Stomach (tissue), 9 donors: ENCODE measurements around the gene C7orf57. TPM values are rescaled to one million over a fixed set of nuclear protein-coding genes. Genes with fewer than 3 reads are reported as not detected.

Experiments
- DNase-seq, 2 donors: peaks; one replicate each; pipeline versions ENCODE4 v3.0.0 to v3.0.0-alpha.2; 2013 to 2019
- H3K27ac ChIP-seq, 5 donors: fragments of 200-600 bp in 4 of 5; sonication (generic) in 4 of 5; one replicate each; pipeline ENCODE4 v1.5.1; 2013 to 2019; ENCODE audit warnings: mild to moderate bottlenecking in 1 of 5, moderate library complexity in 1 of 5
- H3K27me3 ChIP-seq, 3 donors: fragments of 200-600 bp; sonication (generic); one replicate each; pipeline ENCODE4 v1.5.1; 2017 to 2019; ENCODE audit warnings: mixed run types in 1 of 3
- H3K36me3 ChIP-seq, 4 donors: fragments of 200-600 bp; sonication (generic); 1 replicate in 3 of 4; 2 replicates in 1 of 4; pipeline ENCODE4 v1.5.1; 2016 to 2019
- H3K4me1 ChIP-seq, 4 donors: fragments of 200-600 bp; sonication (generic); one replicate each; pipeline ENCODE4 v1.5.1; 2016 to 2019
- H3K4me3 ChIP-seq, 4 donors: fragments of 200-600 bp; sonication (generic) in 3 of 4; one replicate each; pipeline ENCODE4 v1.5.1; 2016 to 2019; ENCODE audit warnings: mild to moderate bottlenecking in 1 of 4
- H3K9me3 ChIP-seq, 4 donors: fragments of 200-600 bp; sonication (generic); one replicate each; pipeline ENCODE4 v1.5.1; 2016 to 2019
- CTCF ChIP-seq, 7 experiments: fragments of 450-650 bp in 4 of 7; fragments of 200-600 bp in 3 of 7; sonication (generic) in 3 of 7; IDR thresholded peaks; one replicate each; pipeline ENCODE4 v1.5.1; 2016 to 2019; ENCODE audit warnings: antibody characterized with exemption in 7 of 7, control low read depth in 2 of 7, mild to moderate bottlenecking in 1 of 7
- EP300 ChIP-seq: sonication (generic); formaldehyde crosslinking; IDR thresholded peaks from one replicate; pipeline ENCODE4 v1.6.1; 2017; ENCODE audit warnings: antibody characterized with exemption
- POLR2A ChIP-seq, 4 donors: fragments of 450-650 bp; IDR thresholded peaks; one replicate each; pipeline ENCODE4 v1.6.1; 2016; ENCODE audit warnings: antibody characterized with exemption in 4 of 4, control low read depth in 2 of 4, mild to moderate bottlenecking in 1 of 4, moderate library complexity in 1 of 4
- POLR2AphosphoS5 ChIP-seq, 3 donors: sonication (generic); formaldehyde crosslinking; IDR thresholded peaks; one replicate each; pipeline ENCODE4 v1.6.1; 2016; ENCODE audit warnings: antibody characterized with exemption in 3 of 3
- WGBS, 5 donors: extraction: QIAGEN DNeasy Blood & Tissue Kit in 3 of 5; methylation state at CpG; one replicate each; pipeline versions ENCODE4 v1.1.5 to v1.1.7; 2013 to 2018; 5-methylcytosine and 5-hydroxymethylcytosine counted together
- intact Hi-C: fragments of 100-400 bp; cut with DNase I; formaldehyde crosslinking; loops from one replicate; pipeline ENCODE4 v1.15.1; 2023; ENCODE audit warnings: low total_unique reads
- polyA plus RNA-seq, 3 donors: library from polyadenylated mRNA; stranded (reverse); fragments of 200-250 nt; gene quantifications; one replicate each; pipeline ENCODE4 v1.2.3, GENCODE V29; 2013
- total RNA-seq, 5 donors: library from RNA; depleted of rRNA; stranded (reverse); fragments of >200 nt; gene quantifications; one replicate each; pipeline versions ENCODE4 v1.1.0 to v1.2.3, GENCODE V29; 2014 to 2016
- donor health status: healthy with polysubstance abuse.
- donor health status: Bipolar disorder and iron deficiency.
- donor health status: healthy.

Gene C7orf57
- total and polyA plus RNA-seq, 8 donors = 0.08 TPM; not detected in 7

GRCh38 chr7:48038815-48039506 is 3.6 kb downstream of the C7orf57 start:
- Histone ChIP-seq H3K4me3 (no peak overlapping the region), H3K9me3 (no peaks in the 10 kb centered on the region), H3K4me1 (peaks cover 9 to 19% (median 15%) of the 10 kb centered on the region in 4 donors), H3K36me3 (no peaks in the 10 kb centered on the region), H3K27me3 (peaks cover 0 to 34% (median 17%) of the 10 kb centered on the region in 3 donors), H3K27ac (no peak overlapping the region)
- WGBS, 5 donors = 30 to 48% (median 42%) methylated on average over 5 of the region's 5 CpGs
- no peak for TF ChIP-seq CTCF (IDR thresholded peaks at IDR 0.05)
- no peak for TF ChIP-seq POLR2A (IDR thresholded peaks at IDR 0.05)
- TF ChIP-seq EP300 = no peak
- no peak for TF ChIP-seq POLR2AphosphoS5 (IDR thresholded peaks at IDR 0.05)
- intact Hi-C loops = no loop called here
- no peak for DNase-seq

GRCh38 chr7:48040944-48041652 is 5.8 kb downstream of the C7orf57 start:
- no peak overlapping the region for H3K27ac ChIP-seq
- H3K36me3 ChIP-seq = no peaks in the 10 kb centered on the region
- peaks cover 0 to 16% (median 6%) of the 10 kb centered on the region in 3 donors for H3K27me3 ChIP-seq
- 87 to 93% (median 91%) methylated on average over 13 to 18 of the region's 18 CpGs for WGBS, 5 donors
- peaks cover 3 to 5% (median 3%) of the 10 kb centered on the region in 4 donors for H3K4me1 ChIP-seq
- intact Hi-C loops = no loop called here
- H3K9me3 ChIP-seq = no peaks in the 10 kb centered on the region
- TF ChIP-seq POLR2AphosphoS5 (IDR thresholded peaks at IDR 0.05) = no peak
- TF ChIP-seq CTCF (IDR thresholded peaks at IDR 0.05) = no peak
- TF ChIP-seq POLR2A (IDR thresholded peaks at IDR 0.05) = no peak
- no peak for TF ChIP-seq EP300
- no peak overlapping the region for H3K4me3 ChIP-seq
- DNase-seq = no peak

GRCh38 chr7:48041653-48041970 is 6.3 kb downstream of the C7orf57 start:
- DNase-seq = no peak
- Histone ChIP-seq H3K9me3 (no peaks in the 10 kb centered on the region), H3K4me3 (no peak overlapping the region), H3K4me1 (no peaks in the 10 kb centered on the region), H3K27me3 (peaks cover 0 to 11% (median under 1%) of the 10 kb centered on the region in 3 donors), H3K27ac (no peak overlapping the region), H3K36me3 (no peaks in the 10 kb centered on the region)
- TF ChIP-seq POLR2A (IDR thresholded peaks at IDR 0.05) = no peak
- TF ChIP-seq POLR2AphosphoS5 (IDR thresholded peaks at IDR 0.05) = no peak
- no peak for TF ChIP-seq EP300
- TF ChIP-seq CTCF (IDR thresholded peaks at IDR 0.05) = no peak
- intact Hi-C loops = no loop called here
- whole genome bisulfite sequencing, 5 donors = 73 to 81% (median 74%) methylated on average over 3 of the region's 3 CpGs

- peaks cover 0 to 5% (median 0%) of the 10 kb centered on the region in 3 donors for H3K27me3 ChIP-seq
- no peak overlapping the region for H3K27ac ChIP-seq
- H3K9me3 ChIP-seq = no peaks in the 10 kb centered on the region
- intact Hi-C loops = no loop called here
- H3K4me3 ChIP-seq = no peak overlapping the region
- H3K4me1 ChIP-seq = no peaks in the 10 kb centered on the region
- TF ChIP-seq EP300 = no peak
- no peak for TF ChIP-seq CTCF (IDR thresholded peaks at IDR 0.05)
- no peak for TF ChIP-seq POLR2A (IDR thresholded peaks at IDR 0.05)
- no peak for TF ChIP-seq POLR2AphosphoS5 (IDR thresholded peaks at IDR 0.05)
- 73 to 90% (median 79%) methylated on average over 3 of the region's 3 CpGs for WGBS, 5 donors
- DNase-seq = no peak
- H3K36me3 ChIP-seq = no peaks in the 10 kb centered on the region
Observed at GRCh38 chr7:48042216-48042615, 6.9 kb downstream of the C7orf57 start.
